Natural killer cell (primary cell): ENCODE data around the gene SPOCK1. TPM values are rescaled to one million over a fixed set of nuclear protein-coding genes. Genes with fewer than 3 reads are reported as not detected.
"Not testable (repeated sequence)": the region's sequence is repeated elsewhere in the genome, so short reads cannot be mapped to it uniquely, and the experiment has no call there.

Experiments
- ATAC-seq, 3 donors: fragments of 150-1000 bp in 2 of 3; fragments of 200-7000 bp in 1 of 3; cut with Tn5 transposase; 1 replicate in 1 of 3; 2 replicates in 2 of 3; pipeline ENCODE4 v1.10.0; 2021; ENCODE audit warnings: mild to moderate bottlenecking in 2 of 3, moderate library complexity in 2 of 3
- DNase-seq, 2 donors: peaks; one replicate each; pipeline versions ENCODE4 v3.0.0 to v3.0.0-alpha.2; 2013 to 2021; ENCODE audit warnings: mixed read lengths in 1 of 2
- H3K27ac ChIP-seq: one replicate; pipeline ENCODE4 v1.5.1; 2013; ENCODE audit warnings: mild to moderate bottlenecking, low read length
- H3K27me3 ChIP-seq: one replicate; pipeline ENCODE4 v1.6.1; 2013; ENCODE audit warnings: low read length; ENCODE audit not compliant: control insufficient read depth, insufficient read depth
- H3K36me3 ChIP-seq: one replicate; pipeline ENCODE4 v1.6.1; 2013; ENCODE audit warnings: low read length; ENCODE audit not compliant: control insufficient read depth, insufficient read depth
- H3K4me1 ChIP-seq: one replicate; pipeline ENCODE4 v1.6.1; 2013; ENCODE audit warnings: low read length; ENCODE audit not compliant: control insufficient read depth, insufficient read depth
- H3K4me3 ChIP-seq: one replicate; pipeline ENCODE4 v1.5.1; 2013; ENCODE audit warnings: low read length
- H3K9me3 ChIP-seq: one replicate; pipeline ENCODE4 v1.6.1; 2013; ENCODE audit warnings: low read length; ENCODE audit not compliant: control insufficient read depth, insufficient read depth
- H3K27ac Mint-ChIP-seq, 2 donors: one replicate each; pipeline ENCODE4 v1.8.0; 2022; ENCODE audit warnings: mild to moderate bottlenecking in 2 of 2, mixed read lengths in 2 of 2, moderate library complexity in 1 of 2
- H3K27me3 Mint-ChIP-seq, 2 donors: one replicate each; pipeline ENCODE4 v1.8.0; 2022; ENCODE audit warnings: low read depth in 2 of 2, mixed read lengths in 2 of 2
- H3K36me3 Mint-ChIP-seq: one replicate; pipeline ENCODE4 v1.8.0; 2022; ENCODE audit warnings: mixed read lengths
- H3K4me1 Mint-ChIP-seq, 2 donors: one replicate each; pipeline ENCODE4 v1.8.0; 2022; ENCODE audit warnings: mixed read lengths in 2 of 2
- H3K4me3 Mint-ChIP-seq: one replicate; pipeline ENCODE4 v1.8.0; 2022; ENCODE audit warnings: mild to moderate bottlenecking, moderate library complexity, mixed read lengths
- H3K9me3 Mint-ChIP-seq, 2 donors: one replicate each; pipeline ENCODE4 v1.8.0; 2022; ENCODE audit warnings: mixed read lengths in 2 of 2
- WGBS: methylation state at CpG from one replicate; pipeline ENCODE4 v1.1.7; 2013; ENCODE audit warnings: missing lambda C conversion rate; ENCODE audit not compliant: insufficient coverage; 5-methylcytosine and 5-hydroxymethylcytosine counted together
- intact Hi-C: fragments of 100-400 bp; cut with micrococcal nuclease; formaldehyde crosslinking; loops from one replicate; pipeline ENCODE4 v1.14.2; 2022
- total RNA-seq, 4 donors: library from RNA; stranded (reverse); fragments of 120-200 nt in 1 of 4; gene quantifications; one replicate each; pipeline versions ENCODE4 v1.2.3 to v1.2.4, GENCODE V29; 2013 to 2022
- TF ChIP-seq, protein P1 (sequence below): fragments of 200-600 bp; IDR thresholded peaks from one replicate; pipeline ENCODE4 v1.8.0; 2022; ENCODE audit warnings: antibody characterized with exemption

SPOCK1 gene
- total RNA-seq, 3 donors from 2014 or later (not counting 1 experiment from before 2014, with no cell fraction given): 0.09 to 1.6 (median 0.61) TPM

DNA sequence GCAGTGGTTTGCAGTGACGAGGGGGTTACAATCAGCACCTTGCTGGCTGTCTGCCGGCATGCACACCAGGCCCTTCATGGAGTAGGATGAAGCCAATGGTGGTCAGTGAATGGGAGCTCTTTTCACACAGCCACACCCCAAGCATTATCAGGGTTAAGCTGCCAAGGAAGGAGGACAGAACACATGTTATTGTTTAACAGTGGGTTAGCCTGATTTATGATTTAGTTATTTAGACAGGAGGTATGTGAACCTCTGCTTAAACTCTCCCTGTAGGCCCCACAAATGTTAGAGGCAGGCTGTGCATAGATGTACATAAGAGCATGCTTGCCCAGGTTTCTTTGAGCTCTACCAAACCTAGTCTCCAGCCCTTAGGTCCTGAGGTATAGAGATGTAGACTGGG lies 262.9 kb downstream of the SPOCK1 start:
- H3K4me3 Mint-ChIP-seq: no peak overlapping the region
- H3K9me3 Mint-ChIP-seq: peaks cover 0 to 3% of the 10 kb centered on the region in 2 donors
- DNase-seq (no peak), ATAC-seq (no peak)
- H3K36me3 Mint-ChIP-seq: no peaks in the 10 kb centered on the region
- H3K4me1 Mint-ChIP-seq: no peaks in the 10 kb centered on the region
- no peak overlapping the region for H3K27ac Mint-ChIP-seq
- H3K36me3 ChIP-seq: no peaks in the 10 kb centered on the region
- no peak overlapping the region for H3K27ac ChIP-seq
- no peaks in the 10 kb centered on the region for H3K9me3 ChIP-seq
- 60% methylated on average over 2 of the region's 2 CpGs for WGBS
- TF ChIP-seq, protein P1, sequence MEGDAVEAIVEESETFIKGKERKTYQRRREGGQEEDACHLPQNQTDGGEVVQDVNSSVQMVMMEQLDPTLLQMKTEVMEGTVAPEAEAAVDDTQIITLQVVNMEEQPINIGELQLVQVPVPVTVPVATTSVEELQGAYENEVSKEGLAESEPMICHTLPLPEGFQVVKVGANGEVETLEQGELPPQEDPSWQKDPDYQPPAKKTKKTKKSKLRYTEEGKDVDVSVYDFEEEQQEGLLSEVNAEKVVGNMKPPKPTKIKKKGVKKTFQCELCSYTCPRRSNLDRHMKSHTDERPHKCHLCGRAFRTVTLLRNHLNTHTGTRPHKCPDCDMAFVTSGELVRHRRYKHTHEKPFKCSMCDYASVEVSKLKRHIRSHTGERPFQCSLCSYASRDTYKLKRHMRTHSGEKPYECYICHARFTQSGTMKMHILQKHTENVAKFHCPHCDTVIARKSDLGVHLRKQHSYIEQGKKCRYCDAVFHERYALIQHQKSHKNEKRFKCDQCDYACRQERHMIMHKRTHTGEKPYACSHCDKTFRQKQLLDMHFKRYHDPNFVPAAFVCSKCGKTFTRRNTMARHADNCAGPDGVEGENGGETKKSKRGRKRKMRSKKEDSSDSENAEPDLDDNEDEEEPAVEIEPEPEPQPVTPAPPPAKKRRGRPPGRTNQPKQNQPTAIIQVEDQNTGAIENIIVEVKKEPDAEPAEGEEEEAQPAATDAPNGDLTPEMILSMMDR: no peak
- H3K4me1 ChIP-seq: no peaks in the 10 kb centered on the region
- intact Hi-C loops: no loop called here
- H3K27me3 ChIP-seq: no peaks in the 10 kb centered on the region
- H3K27me3 Mint-ChIP-seq: peaks cover 5 to 12% of the 10 kb centered on the region in 2 donors
- no peak overlapping the region for H3K4me3 ChIP-seq

DNA sequence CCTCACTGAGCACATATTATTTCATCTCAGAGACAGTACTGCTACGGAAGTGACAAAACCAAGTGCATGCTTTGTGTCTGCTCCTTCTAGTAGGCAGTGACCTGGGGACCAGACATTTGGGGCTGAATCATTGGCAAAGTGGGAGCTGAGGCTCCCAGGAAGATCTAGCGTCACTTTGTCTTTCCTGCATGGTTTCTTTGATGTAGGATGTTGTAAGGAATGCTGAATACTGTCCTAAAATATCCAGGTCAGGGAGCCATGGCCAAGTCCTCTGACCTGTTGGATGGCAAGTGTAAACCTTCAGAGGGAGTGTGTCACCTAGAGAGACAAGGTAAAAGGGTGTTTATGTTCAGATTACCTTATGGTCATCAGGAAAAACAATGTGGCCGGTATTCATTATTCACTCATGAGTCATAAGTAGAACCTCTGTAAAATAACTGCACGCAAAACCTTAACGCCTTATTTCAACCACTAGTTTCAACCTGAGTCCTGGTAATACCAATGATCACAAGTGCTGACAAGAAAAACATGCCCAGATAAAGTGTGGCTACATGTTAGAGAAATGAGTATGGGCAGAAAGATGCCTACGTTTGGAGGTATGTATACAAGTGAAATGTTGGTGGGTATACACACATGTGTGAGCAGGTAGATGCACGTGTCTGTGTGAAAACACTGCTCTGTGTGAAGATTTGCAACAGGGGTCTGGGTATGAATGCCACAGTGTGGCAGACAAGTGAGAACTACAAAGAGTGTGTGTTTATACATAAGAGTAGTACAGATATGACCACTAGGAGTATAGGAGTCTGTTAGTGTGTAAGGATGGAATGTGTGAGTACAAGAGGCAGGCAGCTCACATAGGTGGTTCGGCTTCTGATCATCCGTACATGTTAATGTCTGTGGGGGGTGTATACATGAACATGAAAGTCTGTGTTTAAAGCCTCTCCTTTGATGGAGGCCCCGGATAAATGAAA lies 263.9 kb downstream of the SPOCK1 start:
- Mint-ChIP-seq H3K9me3 (peaks cover 0 to 3% of the 10 kb centered on the region in 2 donors), H3K4me1 (no peaks in the 10 kb centered on the region), H3K27me3 (peaks cover 5 to 12% of the 10 kb centered on the region in 2 donors), H3K27ac (no peak overlapping the region), H3K36me3 (no peaks in the 10 kb centered on the region), H3K4me3 (no peak overlapping the region)
- no peaks in the 10 kb centered on the region for H3K27me3 ChIP-seq
- no peak overlapping the region for H3K4me3 ChIP-seq
- no peak overlapping the region for H3K27ac ChIP-seq
- DNase-seq (no peak), ATAC-seq (no peak)
- TF ChIP-seq, protein P1: no peak
- H3K4me1 ChIP-seq: no peaks in the 10 kb centered on the region
- intact Hi-C loops: no loop called here
- WGBS: 87% methylated on average over 10 of the region's 10 CpGs
- no peaks in the 10 kb centered on the region for H3K9me3 ChIP-seq
- no peaks in the 10 kb centered on the region for H3K36me3 ChIP-seq

DNA sequence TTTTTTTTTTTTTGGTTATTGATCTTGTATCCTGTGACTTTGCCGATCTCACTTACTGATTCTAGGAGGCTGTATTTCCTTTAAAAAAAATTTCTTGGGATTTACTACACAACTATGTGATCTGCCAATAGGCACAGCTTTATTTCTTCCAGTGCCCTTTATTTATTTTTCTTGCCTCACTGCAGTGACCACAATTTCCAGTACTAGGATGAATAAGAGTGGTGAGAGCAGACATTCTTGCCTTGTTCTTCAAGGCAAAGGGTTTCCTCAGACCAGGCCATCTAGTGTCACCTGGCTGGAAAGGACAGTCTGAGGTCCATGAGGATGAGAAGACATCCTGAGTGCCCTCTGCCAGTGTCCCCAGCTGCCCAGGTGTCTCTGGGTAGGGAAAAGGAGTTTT lies 265.4 kb downstream of the SPOCK1 start:
- no peak overlapping the region for H3K27ac Mint-ChIP-seq
- intact Hi-C loops: no loop called here
- Histone ChIP-seq H3K27me3 (no peaks in the 10 kb centered on the region), H3K36me3 (no peaks in the 10 kb centered on the region), H3K27ac (no peak overlapping the region), H3K4me1 (no peaks in the 10 kb centered on the region), H3K9me3 (no peaks in the 10 kb centered on the region), H3K4me3 (no peak overlapping the region)
- no CpG with 5 or more reads among the region's 1 CpG for WGBS
- no peaks in the 10 kb centered on the region for H3K36me3 Mint-ChIP-seq
- ATAC-seq (no peak), DNase-seq (no peak)
- peaks cover 5 to 12% of the 10 kb centered on the region in 2 donors for H3K27me3 Mint-ChIP-seq
- H3K4me3 Mint-ChIP-seq: no peak overlapping the region
- TF ChIP-seq, protein P1: no peak
- no peaks in the 10 kb centered on the region for H3K4me1 Mint-ChIP-seq
- peaks cover 0 to 3% of the 10 kb centered on the region in 2 donors for H3K9me3 Mint-ChIP-seq

DNA sequence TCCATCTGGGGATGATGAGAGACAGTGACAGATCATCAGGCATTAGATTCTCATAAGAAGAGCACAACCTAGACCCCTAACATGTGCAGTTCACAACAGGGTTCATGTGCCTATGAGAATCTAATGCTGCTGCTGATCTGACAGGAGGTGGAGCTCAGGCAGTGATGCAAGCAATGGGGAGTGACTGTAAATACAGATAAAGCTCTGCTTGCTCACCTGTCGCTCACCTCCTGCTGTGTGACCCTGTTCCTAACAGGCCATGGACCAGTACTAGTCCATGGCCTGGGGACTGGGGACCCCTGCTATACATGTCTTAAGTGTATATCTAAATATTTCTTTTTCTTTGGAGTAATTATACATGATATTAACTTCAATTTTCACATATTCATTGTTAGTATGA lies 265.8 kb downstream of the SPOCK1 start:
- ATAC-seq, H3K27ac Mint-ChIP-seq, H3K27ac ChIP-seq, intact Hi-C loops, DNase-seq, H3K27me3 ChIP-seq, H3K9me3 ChIP-seq, H3K9me3 Mint-ChIP-seq, H3K4me1 Mint-ChIP-seq, H3K36me3 Mint-ChIP-seq, H3K27me3 Mint-ChIP-seq, H3K4me3 Mint-ChIP-seq, H3K4me1 ChIP-seq, H3K4me3 ChIP-seq, H3K36me3 ChIP-seq: not testable (repeated sequence)
- 100% methylated on average over 1 of the region's 1 CpG for WGBS
